MCF 10A (cell line): Measurements from ENCODE around the gene PODXL2. TPM values are rescaled to one million over a fixed set of nuclear protein-coding genes. Genes with fewer than 3 reads are reported as not detected.

ENCODE experiments used
- BruUV-seq: library from RNA; stranded (reverse); fragments of 400-500 nt; replicated peaks from 2 replicates; lab custom pipeline; 2021; lab: Mats Ljungman, UMichigan
- CTCF ChIA-PET: fragments of 300-600 bp; sonication (Branson Sonifier 250); formaldehyde crosslinking; extraction: SDS; loops from one replicate; lab custom pipeline; 2021; ENCODE audit warnings: antibody characterized with exemption, inconsistent platforms; lab: Yijun Ruan, JAX
- POLR2A ChIA-PET: fragments of 300-600, 350-650 bp; sonication (Branson Sonifier 250); formaldehyde crosslinking; extraction: SDS; loops from one replicate; lab custom pipeline; 2020; ENCODE audit warnings: antibody characterized with exemption, inconsistent platforms; lab: Yijun Ruan, JAX
- DNase-seq: peaks from one replicate; pipeline ENCODE4 v3.0.0-alpha.2; 2018; ENCODE audit not compliant: unreplicated experiment
- H3K27ac Mint-ChIP-seq: one replicate; pipeline ENCODE4 v1.8.0; 2022; ENCODE audit warnings: mild to moderate bottlenecking, low read depth, mixed read lengths; ENCODE audit not compliant: unreplicated experiment
- H3K27me3 Mint-ChIP-seq: one replicate; pipeline ENCODE4 v1.8.0; 2022; ENCODE audit warnings: mixed read lengths; ENCODE audit not compliant: insufficient read depth, unreplicated experiment
- H3K36me3 Mint-ChIP-seq: one replicate; pipeline ENCODE4 v1.8.0; 2022; ENCODE audit warnings: mild to moderate bottlenecking, moderate library complexity, mixed read lengths; ENCODE audit not compliant: insufficient read depth, unreplicated experiment
- H3K4me1 Mint-ChIP-seq: one replicate; pipeline ENCODE4 v1.8.0; 2022; ENCODE audit warnings: mixed read lengths; ENCODE audit not compliant: insufficient read depth, unreplicated experiment
- H3K4me3 Mint-ChIP-seq: one replicate; pipeline ENCODE4 v1.8.0; 2022; ENCODE audit warnings: mild to moderate bottlenecking, moderate library complexity, mixed read lengths; ENCODE audit not compliant: unreplicated experiment
- H3K9me3 Mint-ChIP-seq: one replicate; pipeline ENCODE4 v1.8.0; 2022; ENCODE audit warnings: mixed read lengths; ENCODE audit not compliant: unreplicated experiment
- intact Hi-C: fragments of 100-400 bp; cut with micrococcal nuclease; formaldehyde crosslinking; loops from 2 replicates; pipeline ENCODE4 v1.14.1; 2022
- total RNA-seq: library from RNA; stranded (reverse); gene quantifications from 2 replicates; pipeline ENCODE4 v1.2.3, GENCODE V29; 2022
- TF ChIP-seq, protein P1 (sequence below): fragments of 200-600 bp; IDR thresholded peaks from one replicate; pipeline ENCODE4 v1.8.0; 2022; ENCODE audit warnings: antibody characterized with exemption, mild to moderate bottlenecking; ENCODE audit not compliant: unreplicated experiment

Gene PODXL2
- total RNA-seq, 1 experiment from 2014 or later: 10.1 TPM

DNA sequence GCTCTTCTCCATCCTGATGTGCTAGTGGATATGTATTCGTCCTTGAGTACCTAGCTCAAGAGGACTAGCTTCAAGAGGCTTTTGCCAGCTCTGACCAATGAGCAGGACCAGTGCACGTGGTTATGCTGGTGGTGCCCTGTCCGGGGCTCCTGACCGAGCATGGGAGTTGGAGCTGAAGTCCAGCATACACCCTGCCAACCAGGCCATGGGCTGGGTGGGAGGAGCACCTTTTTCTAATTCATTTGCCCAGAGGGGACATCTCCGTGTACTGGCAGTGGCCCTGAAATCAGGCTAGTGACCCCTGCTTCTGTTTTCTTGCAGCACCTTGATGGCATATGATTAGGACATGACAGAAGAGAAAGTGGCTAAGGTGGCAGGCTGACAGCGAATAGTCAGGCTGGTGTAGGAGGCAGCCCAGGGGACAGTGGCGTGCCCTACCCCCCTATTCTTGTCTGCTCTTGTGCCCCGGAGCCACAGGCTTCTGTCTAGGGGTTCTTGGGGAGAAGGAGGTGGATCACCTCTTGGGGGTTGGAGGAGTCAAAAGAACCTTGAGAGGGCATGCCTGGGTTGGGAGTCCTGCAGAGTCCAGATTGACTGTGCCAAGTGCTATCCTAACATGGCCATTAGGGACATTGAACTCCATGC, 16.5 kb downstream of the PODXL2 start:
- intact Hi-C loops: no loop called here
- CTCF ChIA-PET: interaction anchor here (0.6 to 1.1 kb wide), 5 partner anchors 12 to 963 kb away, joined by 3 to 6 read pairs (median 3); no protein-coding TSS in a partner anchor

DNA sequence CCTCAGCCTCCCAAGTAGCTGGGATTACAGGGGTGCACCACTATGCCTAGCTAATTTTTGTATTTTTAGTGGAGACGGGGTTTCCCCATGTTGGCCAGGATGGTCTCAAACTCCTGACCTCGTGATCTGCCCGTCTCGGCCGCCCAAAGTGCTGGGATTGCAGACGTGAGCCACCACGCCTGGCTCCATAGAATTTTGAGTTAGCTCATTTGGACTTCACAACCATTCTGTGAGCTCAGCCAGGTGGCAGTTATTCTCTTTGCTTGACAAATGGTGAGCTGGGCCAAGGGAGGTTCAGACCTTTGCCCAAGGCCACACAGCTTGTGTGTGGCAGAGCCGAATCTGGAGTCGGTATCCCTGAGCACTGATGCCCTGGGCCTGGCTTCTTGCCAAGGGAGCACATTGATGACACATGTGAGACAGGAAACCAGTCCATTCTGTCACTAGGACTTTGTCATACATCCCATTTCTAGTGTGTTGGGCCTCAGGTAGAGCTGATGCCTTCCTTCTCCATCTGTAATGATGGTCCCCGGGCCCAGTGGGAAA, 17.6 kb downstream of the PODXL2 start:
- TF ChIP-seq, protein P1, sequence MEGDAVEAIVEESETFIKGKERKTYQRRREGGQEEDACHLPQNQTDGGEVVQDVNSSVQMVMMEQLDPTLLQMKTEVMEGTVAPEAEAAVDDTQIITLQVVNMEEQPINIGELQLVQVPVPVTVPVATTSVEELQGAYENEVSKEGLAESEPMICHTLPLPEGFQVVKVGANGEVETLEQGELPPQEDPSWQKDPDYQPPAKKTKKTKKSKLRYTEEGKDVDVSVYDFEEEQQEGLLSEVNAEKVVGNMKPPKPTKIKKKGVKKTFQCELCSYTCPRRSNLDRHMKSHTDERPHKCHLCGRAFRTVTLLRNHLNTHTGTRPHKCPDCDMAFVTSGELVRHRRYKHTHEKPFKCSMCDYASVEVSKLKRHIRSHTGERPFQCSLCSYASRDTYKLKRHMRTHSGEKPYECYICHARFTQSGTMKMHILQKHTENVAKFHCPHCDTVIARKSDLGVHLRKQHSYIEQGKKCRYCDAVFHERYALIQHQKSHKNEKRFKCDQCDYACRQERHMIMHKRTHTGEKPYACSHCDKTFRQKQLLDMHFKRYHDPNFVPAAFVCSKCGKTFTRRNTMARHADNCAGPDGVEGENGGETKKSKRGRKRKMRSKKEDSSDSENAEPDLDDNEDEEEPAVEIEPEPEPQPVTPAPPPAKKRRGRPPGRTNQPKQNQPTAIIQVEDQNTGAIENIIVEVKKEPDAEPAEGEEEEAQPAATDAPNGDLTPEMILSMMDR: no peak
- no peak overlapping the region for H3K27ac Mint-ChIP-seq
- POLR2A ChIA-PET: no interaction called here

More for the DNA sequence above, 16.5 kb downstream of the PODXL2 start:
- no TSS peak for BruUV-seq
- H3K9me3 Mint-ChIP-seq: no peaks in the 10 kb centered on the region
- H3K27ac Mint-ChIP-seq: no peak overlapping the region
- no peak for DNase-seq
- H3K36me3 Mint-ChIP-seq: peaks cover 7% of the 10 kb centered on the region
- H3K4me1 Mint-ChIP-seq: no peaks in the 10 kb centered on the region
- TF ChIP-seq, protein P1: no peak
- POLR2A ChIA-PET: interaction anchor here (1.5 kb wide), 1 partner anchor 27 kb away, joined by 3 read pairs; the partner anchor contains the start of gene ABTB1
- H3K4me3 Mint-ChIP-seq: no peak overlapping the region
- no peaks in the 10 kb centered on the region for H3K27me3 Mint-ChIP-seq

DNA sequence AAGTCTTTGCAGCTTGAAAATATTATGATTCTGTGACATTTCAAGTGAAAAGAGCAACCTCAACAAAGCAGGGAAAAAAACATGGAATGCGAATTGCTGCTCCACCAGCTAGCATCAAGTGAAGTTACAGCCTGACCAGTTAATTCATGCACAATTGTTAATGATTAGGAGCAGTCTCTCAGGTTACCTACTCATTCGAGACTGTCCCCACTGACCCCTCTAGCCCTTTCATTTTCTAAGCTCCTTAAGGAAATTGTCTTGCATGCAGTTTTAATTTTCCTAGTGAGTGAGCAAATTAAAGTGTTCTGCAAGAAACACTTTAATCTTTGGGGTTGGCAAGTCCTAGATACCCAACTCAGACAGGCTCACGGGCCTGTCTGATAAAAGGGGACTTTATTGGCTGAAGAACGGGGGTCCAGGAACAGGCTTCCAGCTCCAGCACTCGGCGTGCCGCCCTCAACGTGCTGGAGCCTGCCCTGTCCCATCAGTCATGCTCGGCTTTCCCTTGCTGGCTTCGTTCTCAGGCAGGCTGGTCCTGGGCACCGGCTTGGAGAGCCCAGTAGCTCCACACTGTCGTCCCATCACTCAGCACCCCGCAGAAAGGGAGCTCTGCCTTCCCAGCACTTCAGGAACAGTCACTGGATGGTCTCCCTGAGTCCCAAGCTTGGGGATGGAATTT, 18.3 kb downstream of the PODXL2 start:
- BruUV-seq: no TSS peak
- intact Hi-C loops: no loop called here
- ChIA-PET CTCF (interaction anchor here (0.5 to 1.7 kb wide), 12 partner anchors 9 to 463 kb away, joined by 3 to 8 read pairs (median 4); no protein-coding TSS in a partner anchor), POLR2A (no interaction called here)
- no peak overlapping the region for H3K4me3 Mint-ChIP-seq
- TF ChIP-seq, protein P1: no peak
- no peaks in the 10 kb centered on the region for H3K9me3 Mint-ChIP-seq
- no peaks in the 10 kb centered on the region for H3K36me3 Mint-ChIP-seq
- no peaks in the 10 kb centered on the region for H3K4me1 Mint-ChIP-seq
- no peak for DNase-seq
- no peak overlapping the region for H3K27ac Mint-ChIP-seq
- no peaks in the 10 kb centered on the region for H3K27me3 Mint-ChIP-seq

More for the DNA sequence above, 17.6 kb downstream of the PODXL2 start:
- no peak for DNase-seq
- no peaks in the 10 kb centered on the region for H3K27me3 Mint-ChIP-seq
- no peaks in the 10 kb centered on the region for H3K4me1 Mint-ChIP-seq
- CTCF ChIA-PET: interaction anchor here (0.6 to 1.2 kb wide), 4 partner anchors 49 to 463 kb away, joined by 3 to 5 read pairs (median 4); no protein-coding TSS in a partner anchor
- peaks cover 7% of the 10 kb centered on the region for H3K36me3 Mint-ChIP-seq
- intact Hi-C loops: no loop called here
- no TSS peak for BruUV-seq
- H3K9me3 Mint-ChIP-seq: no peaks in the 10 kb centered on the region
- no peak overlapping the region for H3K4me3 Mint-ChIP-seq

DNA sequence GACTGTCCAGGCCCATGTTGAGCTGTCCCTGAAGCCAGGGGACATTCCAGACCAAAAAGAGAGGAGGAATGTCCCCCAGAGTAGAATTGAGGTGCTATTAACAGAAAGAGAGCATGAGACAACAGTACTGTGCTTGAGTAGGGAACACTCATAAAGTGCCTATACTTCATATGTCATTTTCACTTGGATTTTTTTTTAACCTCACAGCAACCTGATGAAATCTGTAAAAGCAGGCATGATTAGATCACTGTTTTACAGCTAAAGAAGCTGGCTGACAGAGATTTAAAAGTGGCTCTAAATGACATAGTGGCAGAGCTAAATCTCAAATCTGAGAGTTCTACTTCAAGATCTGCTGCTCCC, 18.8 kb downstream of the PODXL2 start:
- DNase-seq: no peak
- Mint-ChIP-seq H3K9me3 (no peaks in the 10 kb centered on the region), H3K4me3 (no peak overlapping the region), H3K27ac (no peak overlapping the region), H3K36me3 (no peaks in the 10 kb centered on the region), H3K4me1 (no peaks in the 10 kb centered on the region), H3K27me3 (no peaks in the 10 kb centered on the region)
- intact Hi-C loops: no loop called here
- no TSS peak for BruUV-seq
- TF ChIP-seq, protein P1: no peak
- ChIA-PET POLR2A (no interaction called here), CTCF (interaction anchor here (0.5 to 2.0 kb wide), 9 partner anchors 9 to 323 kb away, joined by 3 to 8 read pairs (median 3); no protein-coding TSS in a partner anchor)
